Activated naive CD4-positive, alpha-beta T cell treated with anti-CD3 and anti-CD28 coated beads for 36 hours (primary cell): ENCODE results near the gene CHRFAM7A. TPM values are rescaled to one million over a fixed set of nuclear protein-coding genes. Genes with fewer than 3 reads are reported as not detected.
"Not testable (repeated sequence)": the region's sequence is repeated elsewhere in the genome, so short reads cannot be mapped to it uniquely, and the experiment has no call there.

Experiments used
- CTCF ChIA-PET: fragments of 350-600 bp; sonication (Branson Sonifier 250); formaldehyde crosslinking; loops from one replicate; lab custom pipeline; 2021; ENCODE audit warnings: antibody characterized with exemption; lab: Charles Lee
- DNase-seq: peaks from one replicate; pipeline ENCODE4 v3.0.0-alpha.2; 2020
- H3K27ac Mint-ChIP-seq: one replicate; pipeline ENCODE4 v1.8.0; 2021; ENCODE audit warnings: mild to moderate bottlenecking, mixed read lengths
- H3K27me3 Mint-ChIP-seq: one replicate; pipeline ENCODE4 v1.8.0; 2021; ENCODE audit warnings: low read depth, mixed read lengths
- H3K36me3 Mint-ChIP-seq: one replicate; pipeline ENCODE4 v1.8.0; 2021; ENCODE audit warnings: low read depth, mixed read lengths
- H3K4me1 Mint-ChIP-seq: one replicate; pipeline ENCODE4 v1.8.0; 2021; ENCODE audit warnings: low read depth, mixed read lengths
- H3K4me3 Mint-ChIP-seq: one replicate; pipeline ENCODE4 v1.8.0; 2021; ENCODE audit warnings: mild to moderate bottlenecking, moderate library complexity, mixed read lengths
- H3K9me3 Mint-ChIP-seq: one replicate; pipeline ENCODE4 v1.8.0; 2021; ENCODE audit warnings: mixed read lengths
- intact Hi-C: fragments of 100-400 bp; cut with micrococcal nuclease; formaldehyde crosslinking; loops from one replicate; pipeline ENCODE4 v1.15.1; 2023
- total RNA-seq, 2 experiments: library from RNA; stranded (reverse); gene quantifications; one replicate each; pipeline ENCODE4 v1.2.3, GENCODE V29; 2021

Gene CHRFAM7A
- total RNA-seq, 2 experiments from 2014 or later: not detected

GRCh38 chr15:30368271-30368670 is 25.1 kb downstream of the CHRFAM7A start:
- H3K36me3 Mint-ChIP-seq, H3K4me1 Mint-ChIP-seq, DNase-seq, H3K9me3 Mint-ChIP-seq, intact Hi-C loops, H3K27me3 Mint-ChIP-seq, H3K27ac Mint-ChIP-seq, CTCF ChIA-PET, H3K4me3 Mint-ChIP-seq: not testable (repeated sequence)

GRCh38 chr15:30367246-30367645 is 26.1 kb downstream of the CHRFAM7A start:
- intact Hi-C loops, H3K4me3 Mint-ChIP-seq, H3K27ac Mint-ChIP-seq, H3K27me3 Mint-ChIP-seq, H3K9me3 Mint-ChIP-seq, CTCF ChIA-PET, DNase-seq, H3K36me3 Mint-ChIP-seq, H3K4me1 Mint-ChIP-seq: not testable (repeated sequence)

- H3K27ac Mint-ChIP-seq, H3K4me3 Mint-ChIP-seq, intact Hi-C loops, H3K27me3 Mint-ChIP-seq, H3K4me1 Mint-ChIP-seq, H3K9me3 Mint-ChIP-seq, DNase-seq, H3K36me3 Mint-ChIP-seq, CTCF ChIA-PET: not testable (repeated sequence)
Observed at GRCh38 chr15:30361404-30361803, 31.9 kb downstream of the CHRFAM7A start.

GRCh38 chr15:30360990-30361389 is 32.4 kb downstream of the CHRFAM7A start:
- intact Hi-C loops, H3K4me3 Mint-ChIP-seq, H3K36me3 Mint-ChIP-seq, CTCF ChIA-PET, H3K27me3 Mint-ChIP-seq, H3K9me3 Mint-ChIP-seq, H3K4me1 Mint-ChIP-seq, DNase-seq, H3K27ac Mint-ChIP-seq: not testable (repeated sequence)

DNA sequence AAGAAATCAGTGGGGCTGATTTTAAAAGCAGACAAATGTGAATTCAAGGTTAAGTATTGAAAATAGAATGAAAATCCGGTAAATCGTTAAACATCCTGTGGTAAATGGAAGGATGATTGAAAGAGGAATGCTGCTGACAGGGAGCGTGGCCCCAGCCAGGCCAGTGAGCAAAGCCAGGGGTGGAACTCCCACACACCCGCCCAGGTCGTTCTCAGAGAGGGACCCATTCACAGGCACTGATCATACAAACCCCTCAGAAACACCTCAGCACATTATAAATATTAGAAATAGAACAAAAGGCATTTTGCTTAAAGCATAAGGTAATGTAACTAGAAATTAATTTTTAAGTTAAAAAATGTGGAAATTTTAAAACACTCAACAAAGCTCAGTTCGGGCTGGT is 38.3 kb downstream of the CHRFAM7A start:
- H3K36me3 Mint-ChIP-seq, H3K27me3 Mint-ChIP-seq, H3K27ac Mint-ChIP-seq, CTCF ChIA-PET, DNase-seq, H3K9me3 Mint-ChIP-seq, H3K4me3 Mint-ChIP-seq, H3K4me1 Mint-ChIP-seq, intact Hi-C loops: not testable (repeated sequence)

DNA sequence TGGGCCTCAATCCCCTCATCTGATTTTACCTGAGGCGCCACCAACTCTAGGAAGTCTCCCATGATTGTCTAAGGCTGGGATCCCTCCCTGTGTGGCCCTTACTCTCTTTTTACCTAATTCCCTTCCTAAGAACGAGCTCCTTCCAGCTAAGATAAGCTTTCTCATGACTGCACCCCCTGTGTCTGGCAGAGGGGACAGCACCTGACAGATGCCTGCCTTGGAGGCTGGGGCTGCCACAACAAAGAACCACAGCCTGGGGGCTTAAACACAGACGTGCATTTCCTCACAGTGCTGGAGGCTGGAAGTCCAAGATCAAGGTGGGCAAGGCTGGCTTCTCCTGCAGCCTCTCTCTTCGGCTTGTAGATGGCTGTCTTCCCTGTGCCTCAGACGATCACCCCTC is 43.5 kb downstream of the CHRFAM7A start:
- intact Hi-C loops, H3K9me3 Mint-ChIP-seq, H3K4me1 Mint-ChIP-seq, H3K27me3 Mint-ChIP-seq, CTCF ChIA-PET, H3K36me3 Mint-ChIP-seq, H3K27ac Mint-ChIP-seq, H3K4me3 Mint-ChIP-seq, DNase-seq: not testable (repeated sequence)

DNA sequence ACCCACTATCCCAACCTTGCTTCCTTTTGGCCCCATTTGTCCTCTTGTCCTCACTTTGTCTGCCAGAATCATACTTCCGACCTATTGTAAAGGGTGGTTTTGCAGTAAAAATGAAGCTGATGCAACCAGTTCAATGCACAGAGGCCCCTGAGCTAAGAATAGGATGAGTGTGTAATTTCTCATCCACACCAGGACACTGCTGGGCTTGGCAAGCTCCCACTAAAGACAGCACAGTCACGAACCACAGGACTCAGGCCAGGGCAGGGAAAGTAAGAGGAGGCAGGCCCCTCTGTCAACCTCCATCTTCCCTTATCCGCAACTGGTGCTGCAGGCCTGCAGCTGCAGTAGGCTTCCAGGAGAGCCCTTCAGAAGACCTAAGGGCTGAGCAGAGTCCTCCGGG is 56.8 kb downstream of the CHRFAM7A start:
- H3K4me1 Mint-ChIP-seq, H3K27ac Mint-ChIP-seq, H3K36me3 Mint-ChIP-seq, DNase-seq, H3K9me3 Mint-ChIP-seq, intact Hi-C loops, CTCF ChIA-PET, H3K4me3 Mint-ChIP-seq, H3K27me3 Mint-ChIP-seq: not testable (repeated sequence)

DNA sequence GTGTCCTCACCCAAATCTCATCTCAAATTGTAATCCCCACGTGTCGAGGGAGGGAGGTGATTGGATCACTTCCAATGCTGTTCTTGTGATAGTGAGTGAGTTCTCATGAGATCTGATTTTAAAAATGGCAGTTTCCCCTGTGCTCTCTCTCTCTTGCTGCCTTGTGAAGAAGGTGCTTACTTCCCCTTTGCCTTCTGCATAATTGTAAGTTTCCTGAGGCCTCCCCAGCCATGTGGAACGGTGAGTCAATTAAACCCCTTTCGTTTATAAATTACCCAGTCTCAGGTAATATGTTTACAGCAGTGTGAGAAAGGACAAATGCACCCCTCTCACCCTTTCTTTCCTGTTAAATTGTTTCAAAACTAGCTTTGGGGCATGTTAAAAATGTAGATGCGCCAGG is 59.2 kb downstream of the CHRFAM7A start:
- H3K27me3 Mint-ChIP-seq, H3K9me3 Mint-ChIP-seq, H3K27ac Mint-ChIP-seq, H3K4me3 Mint-ChIP-seq, DNase-seq, H3K4me1 Mint-ChIP-seq, H3K36me3 Mint-ChIP-seq, CTCF ChIA-PET, intact Hi-C loops: not testable (repeated sequence)

DNA sequence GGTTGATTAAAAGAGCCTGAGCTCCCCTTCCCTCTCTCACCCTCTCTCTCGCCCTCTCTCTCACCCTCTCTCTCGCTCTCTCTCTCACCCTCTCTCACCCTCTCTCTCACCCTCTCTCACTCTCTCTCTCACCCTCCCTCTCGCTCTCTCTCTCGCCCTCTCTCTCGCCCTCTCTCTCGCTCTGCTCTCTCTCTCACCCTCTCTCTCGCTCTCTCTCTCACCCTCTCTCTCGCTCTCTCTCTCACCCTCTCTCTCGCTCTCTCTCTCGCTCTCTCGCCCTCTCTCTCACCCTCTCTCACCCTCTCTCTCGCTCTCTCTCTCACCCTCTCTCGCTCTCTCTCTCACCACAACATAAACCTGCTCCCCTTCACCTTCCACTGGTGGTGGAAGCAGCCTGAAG is 67.2 kb downstream of the CHRFAM7A start:
- DNase-seq, CTCF ChIA-PET, H3K4me3 Mint-ChIP-seq, H3K27me3 Mint-ChIP-seq, H3K27ac Mint-ChIP-seq, H3K4me1 Mint-ChIP-seq, H3K36me3 Mint-ChIP-seq, H3K9me3 Mint-ChIP-seq, intact Hi-C loops: not testable (repeated sequence)

DNA sequence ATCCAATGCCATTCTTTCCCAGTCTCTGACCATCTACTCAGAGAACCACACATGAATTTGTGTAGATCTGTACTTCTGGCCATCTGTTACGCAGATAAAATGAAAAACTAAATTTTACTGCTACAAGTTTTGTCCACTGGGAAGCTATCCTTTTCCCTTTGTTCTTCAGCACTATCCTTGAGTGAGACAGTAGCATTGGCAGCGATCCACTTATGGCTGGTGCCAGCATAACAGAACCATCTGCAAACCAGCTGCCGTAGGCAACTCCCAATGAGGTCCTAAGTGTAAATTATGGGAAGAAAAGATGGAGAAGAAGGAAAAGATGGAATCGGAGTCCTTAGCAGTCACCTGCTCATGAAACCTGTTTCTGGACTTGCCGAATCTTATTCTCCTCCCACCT is 72.3 kb downstream of the CHRFAM7A start:
- intact Hi-C loops, H3K27ac Mint-ChIP-seq, H3K27me3 Mint-ChIP-seq, H3K4me3 Mint-ChIP-seq, CTCF ChIA-PET, DNase-seq, H3K9me3 Mint-ChIP-seq, H3K36me3 Mint-ChIP-seq, H3K4me1 Mint-ChIP-seq: not testable (repeated sequence)

GRCh38 chr15:30315704-30316103 is 77.6 kb downstream of the CHRFAM7A start:
- H3K9me3 Mint-ChIP-seq, H3K36me3 Mint-ChIP-seq, intact Hi-C loops, DNase-seq, CTCF ChIA-PET, H3K27ac Mint-ChIP-seq, H3K4me3 Mint-ChIP-seq, H3K27me3 Mint-ChIP-seq, H3K4me1 Mint-ChIP-seq: not testable (repeated sequence)

GRCh38 chr15:30310575-30310974 is 82.8 kb downstream of the CHRFAM7A start:
- CTCF ChIA-PET, H3K36me3 Mint-ChIP-seq, DNase-seq, H3K9me3 Mint-ChIP-seq, H3K27ac Mint-ChIP-seq, H3K27me3 Mint-ChIP-seq, intact Hi-C loops, H3K4me3 Mint-ChIP-seq, H3K4me1 Mint-ChIP-seq: not testable (repeated sequence)
